Left cardiac atrium (tissue), 4 donors: ENCODE measurements around the gene KAZN. TPM values are rescaled to one million over a fixed set of nuclear protein-coding genes. Genes with fewer than 3 reads are reported as not detected.
A peak's percentile ranks its signal among the peaks of the same experiment; 100 is the strongest.

ENCODE experiments used
- ATAC-seq, 2 donors: fragments of 200-7000 bp; cut with Tn5 transposase; one replicate each; pipeline ENCODE4 v1.9.1; 2020; ENCODE audit warnings: mild to moderate bottlenecking in 2 of 2, moderate library complexity in 2 of 2
- DNase-seq: peaks from one replicate; pipeline ENCODE4 v3.0.0-alpha.2; 2020
- intact Hi-C, 2 donors: fragments of 100-400 bp; cut with DNase I; formaldehyde crosslinking; loops; one replicate each; pipeline versions ENCODE4 v1.14.1 to v1.15.1; 2022 to 2023
- total RNA-seq, 2 donors: library from RNA; stranded (reverse); fragmentation: NEBNext Ultra II Directional; extraction: Animal tissue kit (Norgen Biotek cat#: 25700); gene quantifications; one replicate each; pipeline ENCODE4 v1.2.1, GENCODE V29; 2021
- donor health status: DM: no; HTN: yes; CAD: no.
- donor health status: DM: no; HTN: yes; CAD: no; lungs with severe emphysema.
- donor health status: DM: yes; HTN: yes; CAD: no.
- donor health status: Dilated cardiomyopathy.

Gene KAZN
- total RNA-seq, 2 donors from 2014 or later = 12.6 to 15.7 TPM

DNA sequence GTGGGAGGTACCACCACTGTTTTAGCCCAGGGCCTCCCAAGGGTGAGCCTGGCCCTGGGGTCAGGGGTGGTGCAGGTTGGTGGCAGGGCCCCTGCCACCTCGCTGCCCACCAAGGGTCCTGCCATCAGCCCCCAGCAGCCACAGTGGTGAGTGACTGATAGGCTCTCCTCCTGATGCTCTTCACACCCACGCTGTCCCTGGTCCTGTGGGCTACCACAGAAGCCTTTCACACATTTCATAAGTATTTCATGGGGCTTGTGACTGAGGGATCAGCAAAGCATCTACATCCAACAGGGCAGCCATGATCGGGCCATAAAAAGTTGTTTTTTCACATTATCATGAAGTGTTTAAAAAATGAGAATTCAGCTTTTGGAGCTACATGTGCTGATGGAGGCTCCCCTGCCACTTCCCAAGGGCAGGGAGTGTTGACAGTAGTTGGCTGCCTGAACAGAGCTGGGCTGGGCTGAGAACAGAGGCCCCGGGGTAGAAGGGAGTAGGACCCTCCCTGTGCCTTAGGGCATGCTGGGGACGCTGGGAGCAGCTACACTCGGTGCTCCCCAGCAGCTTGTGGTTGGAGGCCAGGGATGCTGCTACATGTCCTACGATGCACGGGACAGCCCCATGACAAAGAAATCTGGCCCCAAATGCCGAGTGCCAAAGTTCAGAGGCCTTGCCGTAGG is 482.0 kb downstream of the KAZN start:
- ATAC-seq (no peak), DNase-seq (no peak)
- intact Hi-C loops = no loop called here

- ATAC-seq (peak; percentile 48 to 76), DNase-seq (peak; percentile 45)
- intact Hi-C loops = no loop called here
Observed at GRCh38 chr1:15081102-15081501, 482.6 kb downstream of the KAZN start.

GRCh38 chr1:15083578-15083977 is 485.1 kb downstream of the KAZN start:
- intact Hi-C loops = no loop called here
- DNase-seq = no peak
- ATAC-seq = peak in 1 of 2 donors; percentile 31

DNA sequence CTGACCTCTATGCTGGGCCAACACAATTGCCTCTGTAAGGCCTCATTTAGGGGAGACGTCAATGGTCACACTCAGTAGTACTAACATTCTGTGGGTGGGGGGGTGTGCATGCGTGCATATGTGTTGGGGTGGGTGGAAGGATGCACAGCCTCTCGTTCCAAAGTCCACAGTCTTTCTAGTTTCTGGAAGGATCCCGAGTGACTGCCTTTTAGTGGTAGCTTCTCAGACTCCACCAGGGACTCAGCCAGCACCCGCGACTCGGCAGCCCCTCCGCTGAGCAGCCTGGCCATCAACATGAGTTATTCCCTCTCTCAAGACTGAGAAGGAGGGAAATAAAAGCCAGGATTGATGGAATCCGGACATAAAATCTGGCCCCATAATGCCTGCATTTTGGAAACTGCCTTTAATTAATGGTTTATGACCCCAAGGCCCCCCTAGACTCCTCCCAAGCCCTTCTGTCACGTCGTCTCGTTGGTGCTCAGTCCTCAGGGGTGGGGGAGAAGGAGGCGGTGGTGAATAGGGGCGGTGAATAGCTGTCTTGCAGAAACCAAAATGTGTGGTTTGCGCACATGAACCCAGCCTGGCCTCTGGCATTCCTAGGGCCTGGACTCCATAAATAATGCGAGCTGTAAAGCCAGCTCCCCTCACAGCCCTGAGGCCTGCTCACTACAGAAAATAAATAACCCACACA is 489.9 kb downstream of the KAZN start:
- DNase-seq = no peak
- intact Hi-C loops = no loop called here

DNA sequence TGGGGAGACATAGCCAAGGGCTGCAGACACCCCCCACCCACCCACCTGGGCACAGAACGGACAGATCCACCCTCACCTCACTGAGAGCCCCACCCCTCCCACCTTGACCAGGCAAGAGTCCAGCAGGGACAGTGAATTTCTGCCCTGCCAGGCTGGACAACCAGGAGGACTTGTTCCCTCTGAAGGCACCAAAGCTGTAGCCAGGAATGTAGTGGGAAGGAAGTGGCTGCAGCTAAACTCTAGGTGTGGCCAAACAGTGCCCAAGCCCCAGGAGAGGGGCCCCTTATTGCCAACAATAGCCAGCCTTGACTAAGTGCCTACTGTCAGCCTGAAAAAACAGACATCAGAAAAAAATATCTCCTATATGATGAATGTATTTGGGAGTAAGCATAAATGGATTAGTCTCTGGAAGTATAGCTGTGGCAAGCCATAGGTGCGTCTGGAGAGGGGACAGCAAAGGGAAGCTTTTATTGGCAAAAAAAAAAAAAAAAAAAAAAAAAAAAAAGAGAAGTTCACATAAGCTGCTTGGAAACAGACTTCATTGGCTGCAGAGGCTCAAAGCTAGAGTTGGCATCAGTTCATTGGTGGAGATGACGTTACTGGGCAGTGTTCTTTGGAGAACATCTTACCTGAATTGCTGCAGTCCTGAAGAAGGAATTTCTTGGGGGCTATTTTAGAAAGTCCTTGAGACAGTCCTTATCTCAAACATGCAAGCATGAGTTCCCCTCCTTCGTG is 490.9 kb downstream of the KAZN start:
- intact Hi-C loops = no loop called here
- ATAC-seq (peak in 1 of 2 donors; percentile 40), DNase-seq (no peak)

More for the DNA sequence above, 489.9 kb downstream of the KAZN start:
- ATAC-seq = no peak

- peak; percentile 42 to 57 for ATAC-seq
- intact Hi-C loops = no loop called here
- no peak for DNase-seq
Observed at GRCh38 chr1:15090373-15090772, 491.9 kb downstream of the KAZN start.

DNA sequence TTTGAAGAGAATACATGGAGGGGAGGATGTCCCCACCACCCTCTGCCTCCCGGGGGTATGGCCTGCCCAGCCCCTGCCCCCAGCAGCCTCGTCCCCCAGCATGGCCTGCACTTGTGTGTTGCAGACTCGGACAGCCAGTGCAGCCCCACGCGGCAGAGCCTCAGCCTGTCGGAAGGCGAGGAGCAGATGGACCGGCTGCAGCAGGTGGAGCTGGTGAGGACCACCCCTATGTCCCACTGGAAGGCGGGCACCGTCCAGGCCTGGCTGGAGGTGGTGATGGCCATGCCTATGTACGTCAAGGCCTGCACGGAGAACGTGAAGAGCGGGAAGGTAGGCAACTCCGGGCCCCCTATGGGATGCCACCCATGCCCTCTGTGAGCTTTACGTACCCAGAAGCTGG is 495.6 kb downstream of the KAZN start:
- ATAC-seq = no peak
- intact Hi-C loops = no loop called here
- no peak for DNase-seq

- DNase-seq (no peak), ATAC-seq (no peak)
- intact Hi-C loops = no loop called here
Observed at GRCh38 chr1:15094719-15095495, 496.4 kb downstream of the KAZN start.

- DNase-seq (no peak), ATAC-seq (no peak)
- intact Hi-C loops = no loop called here
Observed at GRCh38 chr1:15095496-15095875, 497.0 kb downstream of the KAZN start.

GRCh38 chr1:15096293-15096692 is 497.8 kb downstream of the KAZN start:
- ATAC-seq (no peak), DNase-seq (no peak)
- intact Hi-C loops = no loop called here

DNA sequence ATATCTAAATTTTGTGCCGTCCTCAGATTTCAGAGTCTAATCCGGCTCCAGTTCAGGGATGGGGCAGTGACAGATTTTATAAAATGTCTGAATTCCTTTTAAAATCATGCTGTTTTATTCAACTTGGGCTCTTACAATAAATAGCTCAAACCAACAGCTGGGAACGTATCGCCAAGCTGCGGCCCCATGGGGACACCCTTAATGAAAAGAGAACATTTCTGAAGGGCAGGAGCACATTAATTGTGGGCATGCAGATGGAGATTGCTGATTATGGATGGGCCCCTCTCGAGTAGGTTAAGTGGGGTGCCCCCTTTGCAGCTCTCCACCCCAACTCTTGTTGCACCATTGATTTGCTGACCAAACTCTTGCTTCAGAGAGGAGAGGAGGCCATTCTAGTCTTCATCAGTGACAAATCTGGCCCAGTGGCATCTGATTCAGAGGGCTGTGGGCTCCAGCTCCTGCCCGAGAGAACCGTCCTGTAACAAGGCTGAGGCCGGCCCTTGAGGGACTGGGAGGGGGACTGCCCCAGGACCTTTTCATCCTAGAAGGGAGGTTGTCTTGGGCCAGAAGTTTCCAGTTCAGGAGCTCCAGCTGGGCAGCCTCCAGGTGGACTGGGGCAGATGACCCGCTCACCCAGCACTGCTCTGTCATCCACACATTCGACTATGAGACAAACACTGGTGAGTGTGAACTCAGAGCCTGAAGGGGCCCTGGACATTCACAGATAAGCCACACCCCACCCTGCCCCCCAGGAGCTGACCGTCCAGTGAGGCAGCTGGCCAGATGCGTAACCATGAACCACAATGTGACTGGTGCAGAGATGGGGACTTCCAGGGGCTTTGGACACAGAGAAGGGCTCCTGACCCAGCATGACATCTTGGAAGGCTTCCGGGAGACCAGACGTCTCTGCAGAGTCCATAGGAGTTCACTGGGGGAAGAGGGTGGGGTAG is 500.0 kb downstream of the KAZN start:
- no peak for DNase-seq
- ATAC-seq = no peak
- intact Hi-C loops = no loop called here

DNA sequence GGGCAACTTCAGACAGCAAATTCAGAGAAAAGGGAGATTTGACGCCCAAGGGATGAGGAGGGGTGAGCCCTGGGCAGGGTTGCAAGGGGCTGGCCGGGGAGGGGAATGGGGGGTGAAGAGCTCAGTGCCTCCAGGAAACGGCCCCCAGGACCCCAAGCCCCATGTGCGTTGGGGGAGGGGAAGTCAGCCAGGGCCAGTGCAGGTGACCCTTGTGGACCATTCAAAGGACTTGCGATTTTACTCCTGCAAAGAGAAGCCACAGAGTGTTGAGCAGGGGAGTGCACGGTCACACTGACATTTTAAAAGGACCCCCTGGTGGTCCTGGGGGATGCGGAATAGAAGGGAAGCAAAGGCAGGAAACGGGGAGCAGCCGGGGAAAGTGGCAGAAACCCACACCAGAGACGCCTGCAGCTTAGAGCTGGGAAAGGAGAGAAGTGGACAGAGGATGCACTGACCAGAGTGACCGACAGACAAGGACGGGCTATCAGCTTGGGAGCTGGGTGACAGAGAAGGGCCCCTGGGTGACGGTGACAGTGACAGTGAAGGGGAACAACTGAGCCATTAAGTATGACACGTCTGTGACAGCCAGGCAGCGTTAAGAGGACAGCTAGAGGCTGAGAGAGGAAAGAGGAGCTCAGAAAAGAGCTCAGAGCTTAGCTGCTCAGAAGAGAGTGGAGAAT is 501.1 kb downstream of the KAZN start:
- ATAC-seq = peak in 1 of 2 donors; percentile 81
- intact Hi-C loops = loop anchor here in 1 of 2 donors (5.0 kb wide), 1 partner anchor 987 kb away; no protein-coding TSS in a partner anchor
- DNase-seq = no peak

DNA sequence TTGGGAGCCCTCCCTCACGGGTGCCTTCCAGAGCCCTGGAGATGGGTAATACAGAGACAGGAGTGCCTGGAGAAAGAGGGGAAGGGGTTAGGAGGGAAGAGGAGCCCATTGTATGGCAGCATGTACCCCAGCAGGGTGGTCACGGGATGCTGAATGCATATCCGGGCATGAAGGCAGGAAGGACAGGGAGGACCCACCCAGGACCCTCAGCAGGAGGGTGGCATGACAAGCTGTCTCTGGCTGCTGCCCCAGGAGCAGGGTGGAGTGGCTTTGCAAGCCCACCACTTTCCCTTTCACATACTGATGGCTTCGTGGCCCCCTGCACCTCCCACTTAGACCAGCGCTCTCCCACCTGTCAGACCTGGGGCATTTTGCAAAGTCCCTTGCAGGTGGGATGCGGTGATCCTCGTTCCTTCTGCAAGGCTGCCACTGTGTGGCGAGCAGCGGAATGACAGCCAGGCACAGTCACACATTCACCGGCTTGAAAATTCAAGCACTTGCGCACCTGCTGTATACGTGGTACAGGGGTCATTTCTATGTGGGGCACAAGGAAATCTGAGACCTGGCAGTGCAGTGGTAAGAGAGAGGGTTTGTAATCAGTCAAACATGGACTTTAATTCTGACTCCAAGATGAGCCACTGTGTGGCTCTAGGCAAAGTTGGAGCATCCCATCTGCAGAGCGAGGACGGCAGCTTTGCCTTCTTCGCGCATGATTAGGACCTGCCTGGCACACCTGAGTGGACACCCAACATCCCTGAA is 501.8 kb downstream of the KAZN start:
- peak; percentile 62 to 64 for ATAC-seq
- intact Hi-C loops = loop anchor here in 1 of 2 donors (5.0 kb wide), 1 partner anchor 988 kb away; no protein-coding TSS in a partner anchor

GRCh38 chr1:15100880-15101760 is 502.6 kb downstream of the KAZN start:
- intact Hi-C loops = loop anchor here in 1 of 2 donors (5.0 kb wide), 1 partner anchor 989 kb away; no protein-coding TSS in a partner anchor
- ATAC-seq (no peak), DNase-seq (no peak)

More for the DNA sequence above, 501.8 kb downstream of the KAZN start:
- peak; percentile 46 for DNase-seq

- DNase-seq = no peak
- intact Hi-C loops = loop anchor here in 1 of 2 donors (5.0 kb wide), 1 partner anchor 990 kb away; no protein-coding TSS in a partner anchor
- ATAC-seq = no peak
Observed at GRCh38 chr1:15101801-15102200, 503.3 kb downstream of the KAZN start.

DNA sequence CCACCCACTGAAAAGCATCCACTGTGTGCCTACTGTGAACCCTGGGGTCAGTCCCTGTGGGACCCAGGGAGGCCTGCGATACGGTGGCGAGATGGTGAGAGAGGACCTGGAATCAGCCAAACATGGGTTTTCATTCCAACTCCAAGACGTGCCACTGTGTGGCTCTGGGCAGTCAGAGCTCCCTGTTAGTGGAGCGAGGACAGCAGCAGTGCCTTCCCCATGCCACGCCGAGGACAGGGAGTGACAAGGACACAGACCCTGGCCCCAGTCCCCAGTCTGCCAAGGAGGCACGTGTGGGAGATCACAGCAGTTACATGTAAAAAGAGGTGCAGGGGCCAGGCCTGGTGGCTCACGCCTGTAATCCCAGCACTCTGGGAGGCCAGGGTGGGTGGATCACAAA is 504.2 kb downstream of the KAZN start:
- DNase-seq (no peak), ATAC-seq (no peak)
- intact Hi-C loops = loop anchor here in 1 of 2 donors (5.0 kb wide), 1 partner anchor 990 kb away; no protein-coding TSS in a partner anchor
